GM10266 (cell line): ENCODE measurements around the gene MAP9.

ENCODE experiments used
- DNase-seq: peaks from one replicate; pipeline ENCODE4 v3.0.0; 2012; ENCODE audit errors: extremely low spot score
- TF ChIP-seq, protein P1 (sequence below): IDR thresholded peaks from 2 replicates; pipeline ENCODE4 v1.5.1; 2012; ENCODE audit warnings: mild to moderate bottlenecking, low read depth; ENCODE audit not compliant: control insufficient read depth, insufficient read depth; ENCODE audit errors: missing control alignments

MAP9 gene

DNA sequence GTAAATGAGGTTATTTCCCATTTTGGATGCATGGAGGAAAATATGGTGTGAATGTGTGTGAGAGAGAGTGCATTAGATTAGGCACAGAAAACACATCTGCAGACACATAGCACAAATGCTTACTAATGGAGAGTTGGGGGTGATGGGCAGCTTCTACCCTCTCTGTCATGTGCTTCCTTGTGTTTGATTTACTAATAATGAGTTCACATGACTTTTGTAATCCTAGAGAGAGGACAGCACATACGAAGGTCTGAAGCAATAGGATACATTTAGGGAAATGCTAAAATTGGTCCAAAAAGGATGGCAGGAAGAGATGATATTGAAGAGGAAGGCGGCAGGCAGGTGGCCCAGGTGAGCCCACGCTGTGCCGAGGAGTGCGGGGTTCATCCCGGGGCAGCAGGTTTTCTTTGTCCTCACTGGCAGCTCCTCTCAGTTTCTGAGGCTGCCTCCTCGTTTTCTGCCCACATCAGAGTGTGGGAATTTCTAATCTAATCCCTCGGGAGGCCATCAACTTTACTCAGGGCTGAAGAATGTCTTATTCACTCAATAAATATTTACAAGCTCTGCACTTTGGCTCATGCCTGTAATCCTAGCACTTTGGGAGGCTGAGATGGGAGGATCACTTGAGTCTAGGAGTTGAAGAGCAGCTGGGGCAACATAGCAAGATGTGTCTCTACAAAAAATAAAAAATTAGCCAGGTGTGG, 15.9 kb upstream of the MAP9 start:
- no peak for DNase-seq
- TF ChIP-seq, protein P1, sequence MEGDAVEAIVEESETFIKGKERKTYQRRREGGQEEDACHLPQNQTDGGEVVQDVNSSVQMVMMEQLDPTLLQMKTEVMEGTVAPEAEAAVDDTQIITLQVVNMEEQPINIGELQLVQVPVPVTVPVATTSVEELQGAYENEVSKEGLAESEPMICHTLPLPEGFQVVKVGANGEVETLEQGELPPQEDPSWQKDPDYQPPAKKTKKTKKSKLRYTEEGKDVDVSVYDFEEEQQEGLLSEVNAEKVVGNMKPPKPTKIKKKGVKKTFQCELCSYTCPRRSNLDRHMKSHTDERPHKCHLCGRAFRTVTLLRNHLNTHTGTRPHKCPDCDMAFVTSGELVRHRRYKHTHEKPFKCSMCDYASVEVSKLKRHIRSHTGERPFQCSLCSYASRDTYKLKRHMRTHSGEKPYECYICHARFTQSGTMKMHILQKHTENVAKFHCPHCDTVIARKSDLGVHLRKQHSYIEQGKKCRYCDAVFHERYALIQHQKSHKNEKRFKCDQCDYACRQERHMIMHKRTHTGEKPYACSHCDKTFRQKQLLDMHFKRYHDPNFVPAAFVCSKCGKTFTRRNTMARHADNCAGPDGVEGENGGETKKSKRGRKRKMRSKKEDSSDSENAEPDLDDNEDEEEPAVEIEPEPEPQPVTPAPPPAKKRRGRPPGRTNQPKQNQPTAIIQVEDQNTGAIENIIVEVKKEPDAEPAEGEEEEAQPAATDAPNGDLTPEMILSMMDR = no peak

DNA sequence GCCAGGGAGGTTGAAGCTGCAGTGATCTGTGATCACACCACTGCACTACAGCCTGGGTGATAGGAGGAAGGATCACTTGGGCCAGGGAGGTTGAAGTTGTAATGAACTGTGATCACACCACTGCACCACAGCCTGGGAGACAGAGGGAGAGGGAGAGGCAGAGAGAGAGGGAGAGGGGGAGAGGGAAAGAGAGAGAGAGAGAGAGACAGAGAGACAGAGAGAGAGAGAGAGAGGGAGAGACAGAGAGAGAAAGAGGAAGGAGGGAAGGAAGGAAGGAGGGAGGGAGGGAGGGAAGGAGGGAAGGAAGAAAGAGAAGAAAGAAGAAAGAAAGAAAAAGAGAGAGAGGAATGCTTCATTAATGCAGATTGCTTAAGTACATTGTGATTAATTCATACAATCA, 15.2 kb upstream of the MAP9 start:
- TF ChIP-seq, protein P1 = no peak
- DNase-seq = no peak

DNA sequence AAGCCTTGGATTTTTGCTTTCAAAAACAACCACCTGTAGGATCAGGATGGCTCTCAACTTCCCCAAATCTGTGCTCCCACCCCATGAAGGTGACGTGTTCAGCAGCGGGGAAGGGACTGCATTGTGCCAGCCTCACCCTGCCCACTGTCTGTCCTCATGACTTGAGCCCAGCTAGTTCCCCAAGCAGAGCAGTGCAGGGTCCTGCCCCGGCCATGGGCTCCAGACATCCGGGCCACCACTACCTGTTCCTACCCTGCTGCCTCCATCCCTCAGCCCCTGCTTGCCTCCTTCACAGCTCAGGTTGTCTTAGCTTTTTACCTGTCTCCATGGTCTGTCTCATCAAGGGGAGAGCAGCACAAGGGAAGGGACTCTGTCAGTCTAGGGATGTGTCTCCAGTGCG, 11.4 kb upstream of the MAP9 start:
- no peak for DNase-seq
- TF ChIP-seq, protein P1 = no peak

DNA sequence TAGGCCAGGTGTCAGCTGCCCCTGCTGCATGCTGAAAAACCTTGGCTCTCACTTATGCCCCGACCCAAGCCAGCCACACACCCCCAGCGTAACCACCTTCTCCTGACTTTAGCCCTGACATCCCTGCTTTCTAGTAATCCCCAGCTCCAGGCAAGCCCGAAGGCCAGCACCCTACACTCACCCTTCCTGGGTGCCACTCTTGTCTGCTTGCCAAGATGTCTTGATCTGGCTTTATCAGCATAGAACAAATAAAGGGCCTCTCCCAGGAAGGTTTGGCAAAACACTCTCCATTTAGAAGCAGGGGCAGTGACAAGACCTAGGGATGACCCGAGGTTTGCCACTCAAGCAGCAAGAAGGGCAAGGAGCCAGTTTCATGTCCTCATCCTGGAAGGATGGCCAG, 6.8 kb upstream of the MAP9 start:
- no peak for DNase-seq
- TF ChIP-seq, protein P1 = no peak

DNA sequence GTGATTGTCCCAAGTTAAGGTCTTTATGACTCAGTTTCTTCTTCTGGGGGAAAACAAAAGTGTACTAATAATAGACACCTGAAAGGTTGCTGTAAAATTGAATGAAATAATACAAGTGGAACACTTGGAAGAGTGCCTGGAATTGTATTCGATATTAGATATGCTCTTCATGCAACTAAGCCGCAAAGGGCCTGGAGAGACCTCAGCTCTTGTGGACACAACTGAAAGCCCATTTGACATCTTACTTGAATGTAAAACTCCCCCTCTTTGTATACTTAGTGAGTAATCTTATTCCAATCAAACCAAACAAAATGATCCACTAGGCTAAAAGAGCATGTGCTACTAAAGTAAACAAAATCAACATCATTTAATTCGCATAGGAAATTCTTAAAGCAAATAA, 511 bp upstream of the MAP9 start:
- DNase-seq = no peak
- TF ChIP-seq, protein P1 = no peak

DNA sequence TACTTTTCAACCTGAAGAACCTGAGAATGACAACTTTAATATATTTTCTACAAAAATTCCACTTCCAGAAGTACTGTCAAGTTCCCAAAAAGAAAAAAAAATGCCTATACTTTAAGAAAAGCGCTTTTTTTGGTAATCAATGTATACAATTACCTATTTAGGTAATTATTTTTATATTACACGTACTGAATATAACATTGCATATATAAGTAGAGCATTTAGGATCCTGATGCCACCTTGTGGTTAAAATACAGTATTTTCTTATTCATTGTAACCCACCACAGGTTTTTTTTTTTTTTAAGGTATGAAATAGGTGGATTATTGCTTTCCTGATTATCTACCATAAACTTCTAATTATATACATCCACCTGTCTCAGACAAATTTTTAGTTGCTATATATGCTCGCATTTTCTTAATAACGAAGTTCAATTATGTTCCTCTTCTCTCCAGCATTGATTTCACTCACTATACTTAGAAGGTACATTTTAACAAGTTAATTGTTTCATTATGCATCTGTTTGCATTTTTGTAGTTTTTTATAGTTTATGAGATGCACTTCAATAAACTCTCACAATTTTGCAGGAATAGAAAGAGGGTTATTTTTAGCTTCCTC, 5.2 kb downstream of the MAP9 start:
- TF ChIP-seq, protein P1 = no peak
- DNase-seq = no peak

DNA sequence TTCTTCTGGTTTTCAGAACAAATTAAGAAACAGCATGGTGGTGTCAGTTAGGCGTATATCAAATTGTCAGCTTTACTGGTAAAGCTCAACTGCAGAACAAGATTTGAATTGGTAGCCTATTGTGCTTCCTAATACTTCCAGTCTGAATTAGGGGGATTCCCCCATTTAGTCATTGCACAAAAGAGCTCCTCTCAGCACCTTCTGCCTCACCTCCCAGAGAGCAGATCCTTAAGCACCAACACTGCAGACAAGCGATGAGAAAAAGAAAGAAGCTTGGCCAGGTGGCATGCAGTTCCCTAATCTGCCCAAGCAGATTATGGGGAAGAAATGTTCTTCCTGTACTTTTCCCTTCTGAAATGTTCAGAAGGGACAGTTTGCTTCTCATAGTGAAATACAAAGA, 9.2 kb downstream of the MAP9 start:
- no peak for DNase-seq
- TF ChIP-seq, protein P1 = no peak
